ENCODE results near the gene ELAVL1.

Gene ELAVL1

DNA sequence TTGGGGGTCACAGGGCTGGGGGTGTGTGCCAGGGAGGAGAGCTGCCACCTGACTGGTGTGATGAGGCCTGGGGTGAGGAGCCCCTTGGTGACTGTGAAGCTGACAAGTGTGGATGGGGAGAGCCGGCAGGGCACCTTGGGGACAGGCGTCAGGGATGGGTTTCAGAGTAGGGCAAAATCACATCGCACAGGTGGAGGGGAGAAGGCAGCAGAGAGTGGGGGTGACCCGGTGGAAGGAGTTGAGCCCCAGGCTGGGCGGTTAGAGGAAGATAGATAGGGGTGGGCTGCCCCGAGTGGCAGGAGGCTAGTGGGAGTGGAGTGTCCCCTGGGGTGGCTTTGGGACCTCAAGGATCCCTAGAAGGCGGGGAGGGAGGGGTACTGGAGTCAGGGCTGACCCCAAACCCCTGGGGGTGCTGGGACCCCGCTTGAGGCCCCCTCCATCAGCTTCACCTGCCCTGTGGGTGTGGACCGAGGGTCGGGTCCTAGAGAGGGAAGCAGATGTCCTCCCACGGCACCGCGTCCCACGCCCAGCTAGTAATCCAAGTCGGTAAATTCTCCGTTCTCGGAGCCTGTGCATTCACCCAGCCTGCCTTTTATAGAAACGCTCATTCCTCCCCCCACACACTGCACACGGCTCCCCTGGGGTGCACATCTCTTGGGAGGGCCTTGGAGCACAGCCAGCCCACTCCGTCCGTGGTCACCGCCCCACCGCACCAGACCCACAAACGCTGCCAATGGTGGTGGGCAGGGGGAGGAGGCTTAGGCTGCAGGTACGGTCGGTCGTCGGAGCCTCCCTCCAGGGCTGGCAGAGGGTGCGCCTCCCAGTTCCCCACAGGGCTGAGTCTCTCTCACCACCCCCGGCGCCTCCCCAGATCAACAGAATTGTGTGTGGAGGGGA, 81.9 kb downstream of the ELAVL1 start:
- peak overlapping the region; percentile 67 for H3K9ac ChIP-seq (ENCODE audit: insufficient read length, low read depth)
- no peak overlapping the region for H3K4me3 ChIP-seq (ENCODE audit: insufficient read length, low read depth)
- H3K27me3 ChIP-seq (ENCODE audit: insufficient read depth, insufficient read length) = peaks cover 4% of the 10 kb centered on the region
- TF ChIP-seq ZNF274 (IDR thresholded peaks at IDR 0.05; ENCODE audit: low read depth, low read length) = no peak
- no peak for TF ChIP-seq SUZ12 (IDR thresholded peaks at IDR 0.05; ENCODE audit: extremely low read depth, insufficient read depth, insufficient read length)
- no peak for TF ChIP-seq YY1 (IDR thresholded peaks at IDR 0.05; ENCODE audit: insufficient read depth, insufficient read length)
- DNase-seq (ENCODE audit: low read depth, low spot score) = no peak
- peaks cover 3% of the 10 kb centered on the region; the same call in 1 of the 2 replicates for H3K9me3 ChIP-seq (ENCODE audit: insufficient read depth, low read length)
- H3K4me1 ChIP-seq (ENCODE audit: insufficient read depth, insufficient read length) = peaks cover 44% of the 10 kb centered on the region
- peaks cover 53% of the 10 kb centered on the region for H3K36me3 ChIP-seq (ENCODE audit: insufficient read depth, insufficient read length, low read length)

DNA sequence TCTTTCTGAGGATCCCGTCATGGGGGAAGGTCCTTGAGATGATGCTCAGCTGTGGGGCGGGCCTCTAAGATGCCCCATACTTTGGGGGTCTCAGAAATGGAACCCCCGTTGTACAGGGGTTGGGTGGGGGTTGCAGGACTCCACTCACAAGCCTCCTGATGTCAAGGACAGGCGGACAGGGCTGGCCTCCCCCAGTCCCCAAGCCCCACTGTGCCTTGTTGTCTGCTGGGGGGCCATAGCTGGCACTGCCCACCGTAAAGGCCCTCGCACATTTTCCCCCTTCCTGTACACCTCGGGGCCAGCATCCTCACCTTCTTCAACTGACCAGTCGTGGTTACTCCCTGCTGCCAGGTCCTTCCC, 82.6 kb downstream of the ELAVL1 start:
- Histone ChIP-seq H3K4me3 (ENCODE audit: insufficient read length, low read depth) (no peak overlapping the region), H3K27me3 (ENCODE audit: insufficient read depth, insufficient read length) (peaks cover 9% of the 10 kb centered on the region), H3K4me1 (ENCODE audit: insufficient read depth, insufficient read length) (peaks cover 38% of the 10 kb centered on the region), H3K9ac (ENCODE audit: insufficient read length, low read depth) (no peak overlapping the region), H3K9me3 (ENCODE audit: insufficient read depth, low read length) (peaks cover 4% of the 10 kb centered on the region; the same call in 1 of the 2 replicates), H3K36me3 (ENCODE audit: insufficient read depth, insufficient read length, low read length) (peaks cover 46% of the 10 kb centered on the region)
- TF ChIP-seq ZNF274 (IDR thresholded peaks at IDR 0.05; ENCODE audit: low read depth, low read length) = no peak
- TF ChIP-seq SUZ12 (IDR thresholded peaks at IDR 0.05; ENCODE audit: extremely low read depth, insufficient read depth, insufficient read length) = no peak
- TF ChIP-seq YY1 (IDR thresholded peaks at IDR 0.05; ENCODE audit: insufficient read depth, insufficient read length) = no peak
- DNase-seq (ENCODE audit: low read depth, low spot score) = no peak

DNA sequence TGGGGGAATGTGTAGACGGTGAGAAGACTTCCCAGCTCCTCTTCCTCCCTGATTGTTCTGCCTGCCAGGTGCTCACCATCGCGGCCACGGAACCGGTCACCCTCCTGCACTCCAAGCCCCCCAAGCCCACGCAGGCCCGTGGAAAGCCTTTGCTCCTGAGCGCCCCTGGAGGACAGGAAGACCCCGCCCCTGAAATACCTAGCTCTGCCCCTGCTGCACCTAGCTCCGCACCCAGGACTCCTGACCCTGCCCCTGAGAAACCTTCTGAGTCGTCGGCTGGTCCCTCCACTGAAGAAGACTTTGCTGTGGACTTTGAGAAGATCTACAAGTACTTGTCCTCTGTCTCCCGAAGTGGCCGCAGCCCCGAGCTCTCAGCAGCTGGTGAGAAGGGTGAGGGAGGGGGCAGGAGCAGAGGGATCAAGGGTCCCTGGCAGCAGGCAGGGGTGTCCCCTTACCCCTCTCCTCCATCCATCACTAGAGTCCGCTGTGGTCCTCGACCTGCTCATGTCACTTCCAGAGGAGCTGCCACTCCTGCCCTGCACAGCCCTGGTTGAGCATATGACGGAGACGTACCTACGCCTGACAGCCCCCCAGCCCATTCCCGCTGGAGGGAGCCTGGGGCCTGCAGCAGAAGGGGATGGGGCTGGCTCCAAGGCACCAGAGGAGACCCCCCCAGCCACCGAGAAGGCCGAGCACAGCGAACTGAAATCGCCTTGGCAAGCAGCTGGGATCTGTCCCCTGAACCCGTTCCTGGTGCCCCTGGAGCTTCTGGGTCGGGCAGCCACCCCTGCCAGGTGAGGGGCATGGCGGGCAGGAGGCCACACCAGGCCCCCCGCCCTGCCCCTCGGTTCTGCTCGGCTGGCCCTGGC, 83.2 kb downstream of the ELAVL1 start:
- TF ChIP-seq YY1 (IDR thresholded peaks at IDR 0.05; ENCODE audit: insufficient read depth, insufficient read length) (no peak), ZNF274 (IDR thresholded peaks at IDR 0.05; ENCODE audit: low read depth, low read length) (no peak), SUZ12 (IDR thresholded peaks at IDR 0.05; ENCODE audit: extremely low read depth, insufficient read depth, insufficient read length) (no peak)
- Histone ChIP-seq H3K9ac (ENCODE audit: insufficient read length, low read depth) (peak overlapping the region; percentile 86), H3K4me3 (ENCODE audit: insufficient read length, low read depth) (no peak overlapping the region)

DNA sequence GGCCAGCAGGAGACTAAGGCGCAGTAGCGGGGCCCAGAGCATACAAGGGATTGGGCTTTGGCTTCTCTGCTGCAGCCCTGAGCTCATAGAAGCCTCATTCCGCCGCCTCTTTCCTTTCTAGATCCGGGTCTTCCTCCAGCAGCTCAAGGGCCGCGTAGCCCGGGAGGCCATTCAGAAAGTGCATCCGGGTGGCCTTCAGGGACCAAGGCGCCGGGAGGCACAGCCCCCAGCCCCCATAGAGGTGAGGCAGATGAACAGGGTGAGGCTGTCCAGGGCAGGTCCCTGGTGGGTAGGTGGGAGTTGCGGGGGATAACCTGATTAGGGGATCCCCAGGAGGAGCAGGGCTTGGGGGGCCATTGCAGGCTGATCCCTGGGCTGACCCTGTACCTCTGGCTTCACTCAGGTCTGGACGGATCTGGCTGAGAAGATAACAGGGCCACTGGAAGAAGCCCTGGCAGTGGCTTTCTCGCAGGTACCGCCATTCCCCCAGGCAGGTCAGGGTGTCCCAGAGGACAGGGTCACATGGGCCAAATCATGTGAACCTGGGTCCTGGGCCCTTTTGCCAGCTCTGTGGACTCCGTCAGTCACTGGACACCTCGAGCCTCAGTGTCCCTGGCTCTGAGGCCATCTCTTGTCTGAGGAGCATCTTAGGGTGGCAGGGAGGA, 84.0 kb downstream of the ELAVL1 start:
- Histone ChIP-seq H3K4me3 (ENCODE audit: insufficient read length, low read depth) (peak overlapping the region; percentile 67), H3K27me3 (ENCODE audit: insufficient read depth, insufficient read length) (peaks cover 20% of the 10 kb centered on the region), H3K4me1 (ENCODE audit: insufficient read depth, insufficient read length) (peaks cover 26% of the 10 kb centered on the region), H3K36me3 (ENCODE audit: insufficient read depth, insufficient read length, low read length) (peaks cover 33% of the 10 kb centered on the region), H3K9me3 (ENCODE audit: insufficient read depth, low read length) (peaks cover 4% of the 10 kb centered on the region; the same call in 1 of the 2 replicates), H3K9ac (ENCODE audit: insufficient read length, low read depth) (peak overlapping the region; percentile 86)
- TF ChIP-seq YY1 (IDR thresholded peaks at IDR 0.05; ENCODE audit: insufficient read depth, insufficient read length) = no peak
- TF ChIP-seq ZNF274 (IDR thresholded peaks at IDR 0.05; ENCODE audit: low read depth, low read length) = no peak
- no peak for TF ChIP-seq SUZ12 (IDR thresholded peaks at IDR 0.05; ENCODE audit: extremely low read depth, insufficient read depth, insufficient read length)
- DNase-seq (ENCODE audit: low read depth, low spot score) = no peak

More for the DNA sequence above, 83.2 kb downstream of the ELAVL1 start:
- Histone ChIP-seq H3K4me1 (ENCODE audit: insufficient read depth, insufficient read length) (peaks cover 33% of the 10 kb centered on the region), H3K9me3 (ENCODE audit: insufficient read depth, low read length) (peaks cover 4% of the 10 kb centered on the region; the same call in 1 of the 2 replicates), H3K27me3 (ENCODE audit: insufficient read depth, insufficient read length) (peaks cover 15% of the 10 kb centered on the region), H3K36me3 (ENCODE audit: insufficient read depth, insufficient read length, low read length) (peaks cover 40% of the 10 kb centered on the region)
- DNase-seq (ENCODE audit: low read depth, low spot score) = no peak

- peaks cover 33% of the 10 kb centered on the region for H3K36me3 ChIP-seq (ENCODE audit: insufficient read depth, insufficient read length, low read length)
- H3K9ac ChIP-seq (ENCODE audit: insufficient read length, low read depth) = peak overlapping the region; percentile 89
- H3K27me3 ChIP-seq (ENCODE audit: insufficient read depth, insufficient read length) = peaks cover 27% of the 10 kb centered on the region
- H3K9me3 ChIP-seq (ENCODE audit: insufficient read depth, low read length) = peaks cover 4% of the 10 kb centered on the region; the same call in 1 of the 2 replicates
- DNase-seq (ENCODE audit: low read depth, low spot score) = peak; percentile 89
- TF ChIP-seq SUZ12 (IDR thresholded peaks at IDR 0.05; ENCODE audit: extremely low read depth, insufficient read depth, insufficient read length) (no peak), YY1 (IDR thresholded peaks at IDR 0.05; ENCODE audit: insufficient read depth, insufficient read length) (no peak)
- peaks cover 23% of the 10 kb centered on the region for H3K4me1 ChIP-seq (ENCODE audit: insufficient read depth, insufficient read length)
- H3K4me3 ChIP-seq (ENCODE audit: insufficient read length, low read depth) = peak overlapping the region; percentile 86
Measured at GRCh38 chr19:7920519-7921301, 84.7 kb downstream of the ELAVL1 start.

All from NT2/D1 (cell line).